Stimulated activated CD4-positive, alpha-beta T cell treated with anti-CD3 and anti-CD28 coated beads, Interleukin-15, amount 100 ng/mL, for 24 hours (primary cell): ENCODE measurements around the gene OR4C16.

Experiments used
- DNase-seq: peaks from one replicate; pipeline ENCODE4 v3.0.0-alpha.2; 2020

Gene OR4C16, protein sequence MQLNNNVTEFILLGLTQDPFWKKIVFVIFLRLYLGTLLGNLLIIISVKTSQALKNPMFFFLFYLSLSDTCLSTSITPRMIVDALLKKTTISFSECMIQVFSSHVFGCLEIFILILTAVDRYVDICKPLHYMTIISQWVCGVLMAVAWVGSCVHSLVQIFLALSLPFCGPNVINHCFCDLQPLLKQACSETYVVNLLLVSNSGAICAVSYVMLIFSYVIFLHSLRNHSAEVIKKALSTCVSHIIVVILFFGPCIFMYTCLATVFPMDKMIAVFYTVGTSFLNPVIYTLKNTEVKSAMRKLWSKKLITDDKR

DNA sequence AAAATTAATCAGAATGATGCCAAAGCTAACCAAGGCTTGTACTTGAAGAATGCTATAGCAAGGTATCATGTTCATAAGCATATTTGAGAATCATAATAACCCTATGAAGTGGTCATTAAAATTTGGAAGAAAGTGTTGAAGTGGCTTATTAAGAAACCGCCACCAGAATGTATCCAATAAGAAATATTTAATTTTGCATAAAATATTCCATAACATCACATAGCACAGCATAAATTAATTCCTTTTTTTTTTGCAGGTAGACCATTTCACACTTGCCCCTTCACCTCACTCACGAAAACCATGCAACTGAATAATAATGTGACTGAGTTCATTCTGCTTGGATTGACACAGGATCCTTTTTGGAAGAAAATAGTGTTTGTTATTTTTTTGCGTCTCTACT lies at the start of gene OR4C16:
TSS of gene OR4C16 (plus strand) at position 301 of the 400 bp plus-strand sequence. CDS start at position 301, 0 bp downstream.
- DNase-seq, result no peak

DNA sequence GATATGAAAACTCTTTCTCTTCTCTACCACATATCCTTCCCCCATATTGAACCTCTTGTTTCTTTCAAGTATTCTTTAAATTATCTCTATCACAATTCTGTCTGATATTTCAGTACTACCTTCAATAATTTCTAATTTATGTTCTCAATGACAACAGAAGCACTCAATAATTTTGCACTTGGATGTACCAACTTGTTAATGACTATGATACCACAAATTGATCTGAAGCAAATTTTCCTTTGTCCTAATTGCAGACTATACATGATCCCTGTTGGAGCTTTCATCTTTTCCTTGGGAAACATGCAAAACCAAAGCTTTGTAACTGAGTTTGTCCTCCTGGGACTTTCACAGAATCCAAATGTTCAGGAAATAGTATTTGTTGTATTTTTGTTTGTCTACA lies 17.8 kb upstream of the OR4C16 start, which contains the start of gene OR4C15:
TSS of gene OR4C15 (plus strand) at position 301 of the 400 bp plus-strand sequence. CDS start at position 301, 0 bp downstream.
- no peak for DNase-seq

DNA sequence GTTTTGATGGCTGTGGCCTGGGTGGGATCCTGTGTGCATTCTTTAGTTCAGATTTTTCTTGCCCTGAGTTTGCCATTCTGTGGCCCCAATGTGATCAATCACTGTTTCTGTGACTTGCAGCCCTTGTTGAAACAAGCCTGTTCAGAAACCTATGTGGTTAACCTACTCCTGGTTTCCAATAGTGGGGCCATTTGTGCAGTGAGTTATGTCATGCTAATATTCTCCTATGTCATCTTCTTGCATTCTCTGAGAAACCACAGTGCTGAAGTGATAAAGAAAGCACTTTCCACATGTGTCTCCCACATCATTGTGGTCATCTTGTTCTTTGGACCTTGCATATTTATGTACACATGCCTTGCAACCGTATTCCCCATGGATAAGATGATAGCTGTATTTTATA lies 620 bp downstream of the OR4C16 start:
- DNase-seq, result no peak

DNA sequence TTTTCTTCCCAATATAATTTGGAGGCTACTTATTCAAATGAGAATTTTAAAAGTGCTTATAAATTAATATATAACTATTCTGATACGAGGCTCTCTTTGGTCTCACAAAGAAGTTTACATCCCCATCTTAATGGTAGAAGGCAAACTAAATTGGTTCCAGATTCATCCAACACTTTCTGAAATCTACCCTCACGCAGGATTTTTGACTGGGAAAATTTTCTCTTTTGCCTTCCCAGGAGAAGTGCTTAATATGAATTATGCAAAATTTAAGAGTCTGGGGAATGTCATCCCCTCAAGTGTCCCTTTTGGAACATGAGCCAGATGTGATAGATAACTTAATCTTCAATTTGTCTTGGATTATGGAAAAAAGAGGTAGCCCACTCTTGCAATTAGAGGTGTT lies 35.6 kb downstream of the OR4C16 start, which contains the start of gene OR4C11:
TSS of gene OR4C11 (minus strand) at position 101 of the 400 bp plus-strand sequence. CDS start 3,272 bp downstream, outside the sequence.
- no peak for DNase-seq
